Endothelial cell of umbilical vein (primary cell): ENCODE data around the gene RANBP17. TPM values are rescaled to one million over a fixed set of nuclear protein-coding genes. Genes with fewer than 3 reads are reported as not detected.

ENCODE experiments used
- BruUV-seq: library from RNA; stranded (reverse); fragments of 400-500 nt; replicated peaks from 2 replicates; lab custom pipeline; 2021; lab: Mats Ljungman, UMichigan
- CTCF ChIA-PET: fragments of 300-600, 350-600 bp; sonication (Branson Sonifier 250); formaldehyde crosslinking; loops from one replicate; lab custom pipeline; 2021; ENCODE audit warnings: antibody characterized with exemption, inconsistent platforms; lab: Charles Lee
- POLR2A ChIA-PET: fragments of 300-600, 350-600 bp; sonication (Branson Sonifier 250); formaldehyde crosslinking; loops from one replicate; lab custom pipeline; 2021; ENCODE audit warnings: antibody characterized with exemption, inconsistent platforms; lab: Charles Lee
- DNase-seq: peaks from one replicate; pipeline ENCODE4 v3.0.0-alpha.2; 2011; ENCODE audit warnings: low read depth, low spot score
- FAIRE-seq: peaks from 2 replicates; lab custom pipeline; 2011; peaks lifted over from hg19 to GRCh38; lab: Jason Lieb, UNC
- H2AFZ ChIP-seq: 2 replicates; pipeline ENCODE4 v1.6.0; 2012; ENCODE audit warnings: low read depth, low read length, control low read depth, inconsistent platforms
- H3K27ac ChIP-seq: 2 replicates; pipeline ENCODE4 v1.5.1; 2011; ENCODE audit warnings: low read depth, mild to moderate bottlenecking, control low read depth, low read length, moderate library complexity; ENCODE audit not compliant: insufficient read depth
- H3K27me3 ChIP-seq, 2 experiments: 2 replicates each; pipeline versions ENCODE4 v1.6.0 to v1.6.1; 2011; ENCODE audit warnings: low read length in 2 of 2, mixed read lengths in 1 of 2; ENCODE audit not compliant: control insufficient read depth in 2 of 2, insufficient read depth in 2 of 2
- H3K36me3 ChIP-seq, 2 experiments: 2 replicates in 1 of 2; 3 replicates in 1 of 2; pipeline ENCODE4 v1.5.1; 2011; ENCODE audit warnings: low read length in 2 of 2, mild to moderate bottlenecking in 1 of 2, moderate library complexity in 1 of 2; ENCODE audit not compliant: control insufficient read depth in 2 of 2, insufficient read depth in 2 of 2; ENCODE audit errors: extremely low read depth in 1 of 2
- H3K4me1 ChIP-seq: 3 replicates; pipeline ENCODE4 v1.5.1; 2011; ENCODE audit warnings: mild to moderate bottlenecking, low read length; ENCODE audit not compliant: control insufficient read depth, insufficient read depth; ENCODE audit errors: extremely low read depth
- H3K4me2 ChIP-seq: 2 replicates; pipeline ENCODE4 v1.6.1; 2011; ENCODE audit warnings: low read length, control low read depth, mixed read lengths; ENCODE audit not compliant: insufficient read depth
- H3K4me3 ChIP-seq, 3 experiments: fragments of 200-600 bp in 1 of 3; sonication (generic), shearing (Covaris generic) in 1 of 3; replicated peaks in 1 of 3; 2 replicates each; pipeline ENCODE4 v1.5.1; 2011 to 2016; ENCODE audit warnings: control low read depth in 3 of 3, low read length in 3 of 3, mild to moderate bottlenecking in 2 of 3, inconsistent platforms in 1 of 3, low read depth in 1 of 3, moderate library complexity in 1 of 3; ENCODE audit not compliant: insufficient read depth in 1 of 3
- H3K79me2 ChIP-seq: 2 replicates; pipeline ENCODE4 v1.6.0; 2012; ENCODE audit warnings: low read length, inconsistent platforms; ENCODE audit not compliant: control insufficient read depth, insufficient read depth
- H3K9ac ChIP-seq: replicated peaks from 2 replicates; pipeline ENCODE3; 2011; ENCODE audit warnings: low read length, control low read depth; ENCODE audit not compliant: insufficient read depth; ENCODE audit errors: extremely low read depth
- H3K9me1 ChIP-seq: replicated peaks from 3 replicates; pipeline ENCODE4 v1.6.0; 2011; ENCODE audit warnings: mild to moderate bottlenecking, low read length; ENCODE audit not compliant: control insufficient read depth, insufficient read depth; ENCODE audit errors: extremely low read depth
- H3K9me3 ChIP-seq: replicated peaks from 2 replicates; pipeline ENCODE4 v1.5.1; 2012; ENCODE audit warnings: low read length, inconsistent platforms; ENCODE audit not compliant: control insufficient read depth, insufficient read depth
- H4K20me1 ChIP-seq: replicated peaks from 2 replicates; pipeline ENCODE3; 2011; ENCODE audit warnings: mild to moderate bottlenecking, low read length; ENCODE audit not compliant: control insufficient read depth, insufficient read depth; ENCODE audit errors: extremely low read depth
- CTCF ChIP-seq, 2 donors: IDR thresholded peaks; 1 replicate in 1 of 2; 2 replicates in 1 of 2; pipeline ENCODE4 v1.5.1; 2011; ENCODE audit warnings: low read length in 2 of 2, mild to moderate bottlenecking in 2 of 2, moderate library complexity in 2 of 2, control low read depth in 1 of 2, inconsistent platforms in 1 of 2, low read depth in 1 of 2; ENCODE audit not compliant: insufficient read depth in 1 of 2; ENCODE audit errors: extremely low read depth in 1 of 2
- EZH2 ChIP-seq: IDR thresholded peaks from 2 replicates; pipeline ENCODE4 v1.6.1; 2012; ENCODE audit warnings: borderline replicate concordance, low read depth, mild to moderate bottlenecking, moderate library complexity, low read length, inconsistent platforms; ENCODE audit not compliant: severe bottlenecking
- FOS ChIP-seq: IDR thresholded peaks from 2 replicates; pipeline ENCODE4 v1.6.1; 2011; ENCODE audit warnings: mild to moderate bottlenecking, low read length, moderate library complexity, borderline replicate concordance; ENCODE audit not compliant: insufficient read depth
- GATA2 ChIP-seq: IDR thresholded peaks from 2 replicates; pipeline ENCODE4 v1.7.0; 2011; ENCODE audit warnings: low read depth, mild to moderate bottlenecking, moderate library complexity, mixed read lengths, low read length; ENCODE audit not compliant: insufficient read length, insufficient read depth
- JUN ChIP-seq: IDR thresholded peaks from 2 replicates; pipeline ENCODE4 v1.6.1; 2011; ENCODE audit warnings: borderline replicate concordance, low read depth; ENCODE audit not compliant: insufficient read length, insufficient read depth
- MYC ChIP-seq: IDR thresholded peaks from one replicate; pipeline ENCODE4 v1.6.1; 2011; ENCODE audit warnings: mild to moderate bottlenecking, low read depth, low read length
- POLR2A ChIP-seq: IDR thresholded peaks from 2 replicates; pipeline ENCODE4 v1.6.1; 2012; ENCODE audit warnings: low read depth, mild to moderate bottlenecking, control low read depth, low read length
- POLR2AphosphoS5 ChIP-seq: IDR thresholded peaks from 2 replicates; pipeline ENCODE4 v1.6.1; 2012; ENCODE audit warnings: low read depth, mild to moderate bottlenecking, control low read depth, low read length, moderate library complexity; ENCODE audit not compliant: insufficient read depth
- dilution Hi-C: fragments of 300-500 bp; cut with MboI; formaldehyde crosslinking; loops from one replicate; pipeline ENCODE4 v1.15.0; 2019; ENCODE audit warnings: low sequenced_read_pairs; ENCODE audit not compliant: extremely low pct_ligation_motif_present
- intact Hi-C: fragments of 100-400 bp; cut with micrococcal nuclease; formaldehyde crosslinking; loops from one replicate; pipeline ENCODE4 v1.10.0; 2022
- polyA plus RNA-seq, 4 experiments: library from polyadenylated mRNA; depleted of rRNA in 3 of 4; stranded (reverse) in 3 of 4; unstranded in 1 of 4; fragments of >200 nt; gene quantifications; 2 replicates each; pipeline versions ENCODE4 v1.2.1 to v1.2.3, GENCODE V29; 2011 to 2012; ENCODE audit warnings: missing spikeins in 1 of 4
- total RNA-seq: library from RNA; stranded (reverse); gene quantifications from 2 replicates; pipeline ENCODE4 v1.2.3, GENCODE V29; 2021
- TF ChIP-seq, protein P1 (sequence below): IDR thresholded peaks from 2 replicates; pipeline ENCODE4 v1.6.1; 2011; ENCODE audit not compliant: insufficient read depth, insufficient read length

The RANBP17 gene
- total and polyA plus RNA-seq, 2 donors (not counting 3 experiments of a cell fraction or from before 2014, with no cell fraction given), result 5.6 to 13.6 TPM

GRCh38 chr5:171315925-171316257, 454.1 kb downstream of the RANBP17 start:
- TF ChIP-seq FOS, result no peak
- TF ChIP-seq, protein P1, sequence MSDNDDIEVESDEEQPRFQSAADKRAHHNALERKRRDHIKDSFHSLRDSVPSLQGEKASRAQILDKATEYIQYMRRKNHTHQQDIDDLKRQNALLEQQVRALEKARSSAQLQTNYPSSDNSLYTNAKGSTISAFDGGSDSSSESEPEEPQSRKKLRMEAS, result no peak
- no peak for TF ChIP-seq GATA2
- TF ChIP-seq POLR2A, result no peak
- no peak for TF ChIP-seq MYC
- TF ChIP-seq POLR2AphosphoS5, result no peak
- no peak for TF ChIP-seq EZH2
- TF ChIP-seq CTCF (IDR thresholded peaks at IDR 0.05; ENCODE audit: extremely low read depth in 1 of 2, insufficient read depth in 1 of 2, low read depth in 1 of 2, low read length in 2 of 2), result no peak
- TF ChIP-seq JUN, result no peak
- H2AFZ ChIP-seq, result no peak overlapping the region
- ChIA-PET CTCF (interaction anchor here (1.0 kb wide), 1 partner anchor 109 kb away, joined by 3 read pairs; no protein-coding TSS in a partner anchor), POLR2A (no interaction called here)
- H3K27ac ChIP-seq, result no peak overlapping the region
- peaks cover 2% of the 10 kb centered on the region for H3K4me1 ChIP-seq
- H3K4me2 ChIP-seq, result no peak overlapping the region
- no peak overlapping the region for H3K9ac ChIP-seq
- DNase-seq (no peak), FAIRE-seq (no peak)
- H4K20me1 ChIP-seq, result no peaks in the 10 kb centered on the region
- no TSS peak for BruUV-seq
- dilution Hi-C loops, result no loop called here
- no peaks in the 10 kb centered on the region for H3K79me2 ChIP-seq
- peaks cover 81 to 94% of the 10 kb centered on the region in 2 experiments for H3K27me3 ChIP-seq
- no peaks in the 10 kb centered on the region for H3K9me1 ChIP-seq
- intact Hi-C loops, result loop anchor here (10.0 kb wide), 1 partner anchor 451 kb away; the partner anchor contains the start of gene RANBP17
- no peaks in the 10 kb centered on the region for H3K9me3 ChIP-seq
- H3K36me3 ChIP-seq, result no peaks in the 10 kb centered on the region
- H3K4me3 ChIP-seq, result no peak overlapping the region
